Measurements from ENCODE around the gene LPAR2. TPM values are rescaled to one million over a fixed set of nuclear protein-coding genes. Genes with fewer than 3 reads are reported as not detected.

The LPAR2 gene
- total and polyA plus RNA-seq, 2 donors (not counting 3 experiments of a cell fraction or from before 2014, with no cell fraction given), result 4.7 to 5.0 TPM

DNA sequence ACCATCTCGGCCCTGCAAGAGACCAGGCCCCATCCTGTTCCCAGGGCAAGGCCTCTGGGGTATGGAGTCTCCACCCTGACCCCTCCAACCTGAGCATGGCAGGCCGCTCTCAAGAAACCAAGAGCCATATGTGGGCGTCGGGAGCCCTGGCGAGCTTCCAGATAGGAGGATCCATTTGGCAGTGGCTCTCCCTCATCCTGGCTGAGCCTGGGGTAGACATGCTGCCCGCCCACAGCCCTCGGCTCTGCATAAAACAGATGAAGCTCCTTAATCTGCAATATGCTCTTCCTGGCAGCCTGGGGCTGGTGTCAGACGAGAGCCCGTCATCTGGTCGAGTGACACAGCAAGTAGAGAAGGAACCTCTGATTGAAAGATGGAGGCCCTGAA is 29.4 kb upstream of the LPAR2 start:
- dilution Hi-C loops (cut with MboI; ENCODE audit: extremely low pct_ligation_motif_present, low sequenced_read_pairs), result no loop called here
- POLR2A ChIA-PET, result no interaction called here
- H3K9me1 ChIP-seq (replicated peaks; ENCODE audit: control insufficient read depth, extremely low read depth, insufficient read depth, low read length), result no peaks in the 10 kb centered on the region
- no peaks in the 10 kb centered on the region for H3K4me1 ChIP-seq (ENCODE audit: control insufficient read depth, extremely low read depth, insufficient read depth, low read length)
- DNase-seq (ENCODE audit: low read depth, low spot score), result no peak
- H3K4me3 ChIP-seq (replicated peaks in 1 of 3; ENCODE audit: insufficient read depth in 1 of 3, low read depth in 1 of 3, low read length in 3 of 3), result no peak overlapping the region
- TF ChIP-seq JUN (IDR thresholded peaks at IDR 0.05; ENCODE audit: borderline replicate concordance, insufficient read depth, insufficient read length, low read depth), result no peak
- no peak for TF ChIP-seq FOS (IDR thresholded peaks at IDR 0.05; ENCODE audit: borderline replicate concordance, insufficient read depth, low read length)
- no peak for TF ChIP-seq GATA2 (IDR thresholded peaks at IDR 0.05; ENCODE audit: insufficient read depth, insufficient read length, low read depth, low read length)
- TF ChIP-seq, protein P1, sequence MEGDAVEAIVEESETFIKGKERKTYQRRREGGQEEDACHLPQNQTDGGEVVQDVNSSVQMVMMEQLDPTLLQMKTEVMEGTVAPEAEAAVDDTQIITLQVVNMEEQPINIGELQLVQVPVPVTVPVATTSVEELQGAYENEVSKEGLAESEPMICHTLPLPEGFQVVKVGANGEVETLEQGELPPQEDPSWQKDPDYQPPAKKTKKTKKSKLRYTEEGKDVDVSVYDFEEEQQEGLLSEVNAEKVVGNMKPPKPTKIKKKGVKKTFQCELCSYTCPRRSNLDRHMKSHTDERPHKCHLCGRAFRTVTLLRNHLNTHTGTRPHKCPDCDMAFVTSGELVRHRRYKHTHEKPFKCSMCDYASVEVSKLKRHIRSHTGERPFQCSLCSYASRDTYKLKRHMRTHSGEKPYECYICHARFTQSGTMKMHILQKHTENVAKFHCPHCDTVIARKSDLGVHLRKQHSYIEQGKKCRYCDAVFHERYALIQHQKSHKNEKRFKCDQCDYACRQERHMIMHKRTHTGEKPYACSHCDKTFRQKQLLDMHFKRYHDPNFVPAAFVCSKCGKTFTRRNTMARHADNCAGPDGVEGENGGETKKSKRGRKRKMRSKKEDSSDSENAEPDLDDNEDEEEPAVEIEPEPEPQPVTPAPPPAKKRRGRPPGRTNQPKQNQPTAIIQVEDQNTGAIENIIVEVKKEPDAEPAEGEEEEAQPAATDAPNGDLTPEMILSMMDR (IDR thresholded peaks at IDR 0.05; ENCODE audit: extremely low read depth in 1 of 2, insufficient read depth in 1 of 2, low read depth in 1 of 2, low read length in 2 of 2), result no peak
- TF ChIP-seq, protein P2, sequence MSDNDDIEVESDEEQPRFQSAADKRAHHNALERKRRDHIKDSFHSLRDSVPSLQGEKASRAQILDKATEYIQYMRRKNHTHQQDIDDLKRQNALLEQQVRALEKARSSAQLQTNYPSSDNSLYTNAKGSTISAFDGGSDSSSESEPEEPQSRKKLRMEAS (IDR thresholded peaks at IDR 0.05; ENCODE audit: insufficient read depth, insufficient read length), result no peak
- H2AFZ ChIP-seq (ENCODE audit: low read depth, low read length), result no peak overlapping the region
- no peaks in the 10 kb centered on the region for H3K27me3 ChIP-seq (ENCODE audit: control insufficient read depth in 2 of 2, insufficient read depth in 2 of 2, low read length in 2 of 2)
- no peaks in the 10 kb centered on the region for H3K9me3 ChIP-seq (replicated peaks; ENCODE audit: control insufficient read depth, insufficient read depth, low read length)
- no peaks in the 10 kb centered on the region for H4K20me1 ChIP-seq (replicated peaks; ENCODE audit: control insufficient read depth, extremely low read depth, insufficient read depth, low read length)
- no peak overlapping the region for H3K4me2 ChIP-seq (ENCODE audit: insufficient read depth, low read length)
- CTCF ChIA-PET, result interaction anchor here (1.3 kb wide), 1 partner anchor 11 kb away, joined by 3 read pairs; no protein-coding TSS in a partner anchor
- H3K36me3 ChIP-seq (ENCODE audit: control insufficient read depth in 2 of 2, extremely low read depth in 1 of 2, insufficient read depth in 2 of 2, low read length in 2 of 2), result peaks cover 14 to 59% of the 10 kb centered on the region in 2 experiments
- H3K9ac ChIP-seq (replicated peaks; ENCODE audit: extremely low read depth, insufficient read depth, low read length), result no peak overlapping the region
- peaks cover 15% of the 10 kb centered on the region for H3K79me2 ChIP-seq (ENCODE audit: control insufficient read depth, insufficient read depth, low read length)
- FAIRE-seq, result no peak
- no TSS peak for BruUV-seq (replicated peaks)
- no peak overlapping the region for H3K27ac ChIP-seq (ENCODE audit: insufficient read depth, low read depth, low read length)
- intact Hi-C loops (cut with micrococcal nuclease), result no loop called here

Data from endothelial cell of umbilical vein (primary cell).